NCI-H1105 treated with DMSO at 0.1 percent for 48 hours (cell line): ENCODE results near the gene BCL11A.

ENCODE experiments used
- DNase-seq: peaks from one replicate; lab custom pipeline; 2025; lab: John Stamatoyannopoulos, UW

The BCL11A gene

DNA sequence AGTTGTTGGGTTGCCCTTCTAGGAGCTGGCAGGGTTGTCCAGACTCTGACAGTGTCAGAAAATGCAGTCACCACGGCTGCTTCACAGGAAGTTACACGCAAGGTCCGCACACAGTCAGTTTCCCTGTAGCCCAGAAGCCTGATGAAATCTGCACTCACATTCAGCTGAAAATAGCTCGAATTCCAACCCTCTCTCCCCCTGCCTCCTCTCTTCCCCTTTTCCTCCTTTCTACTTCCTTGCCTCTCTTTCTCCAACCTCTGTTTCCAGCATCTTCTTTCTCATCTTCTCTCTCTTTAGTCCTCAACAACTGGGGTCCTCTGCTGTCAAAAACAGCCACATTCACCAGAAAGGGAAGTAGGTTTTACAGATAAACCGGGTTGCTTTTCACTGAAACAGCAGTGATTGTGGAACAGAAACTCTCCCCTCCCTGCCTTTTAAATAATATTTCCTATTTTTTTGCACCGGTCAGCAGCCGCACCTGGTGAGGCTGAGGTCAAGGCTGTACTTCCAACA, 69.3 kb downstream of the BCL11A start:
- no peak for DNase-seq

DNA sequence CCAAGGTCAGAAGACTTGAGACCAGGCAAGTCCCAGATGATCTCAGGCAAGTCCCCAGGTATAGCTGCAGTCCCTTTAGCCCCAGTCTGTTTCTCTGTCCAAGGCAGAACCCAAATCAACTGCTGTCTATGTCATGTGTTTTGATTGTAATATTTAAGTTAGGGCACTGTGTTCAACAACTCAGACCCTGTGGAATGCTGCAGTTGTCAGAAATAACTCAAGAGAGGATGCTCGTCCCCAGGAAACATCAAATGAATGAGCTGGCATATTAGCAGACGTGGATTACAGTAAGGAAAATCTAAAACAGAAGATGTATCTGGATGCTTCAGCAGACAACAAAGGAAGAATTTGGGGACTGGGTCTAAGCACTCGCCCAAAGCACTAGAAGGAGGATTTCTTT, 70.1 kb downstream of the BCL11A start:
- no peak for DNase-seq

DNA sequence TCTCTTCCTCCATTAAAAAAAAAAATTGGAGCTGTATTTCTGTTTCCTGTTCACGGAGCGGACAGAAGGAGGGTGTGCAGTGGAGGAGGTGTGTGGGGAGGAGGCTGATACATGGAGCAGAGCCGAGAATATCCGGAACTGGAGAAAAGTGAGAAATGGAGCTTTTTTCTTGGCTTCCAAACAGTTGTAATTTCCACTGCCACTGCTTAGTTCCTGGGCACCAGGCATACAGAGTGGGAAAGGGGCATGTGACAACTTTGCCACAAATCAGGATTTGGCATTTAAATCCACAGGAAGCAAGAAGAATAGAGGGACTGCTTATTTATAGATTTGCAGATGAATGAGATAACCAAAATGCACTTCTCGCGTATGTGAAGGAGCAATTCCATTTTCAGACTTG, 71.2 kb downstream of the BCL11A start:
- DNase-seq: no peak

DNA sequence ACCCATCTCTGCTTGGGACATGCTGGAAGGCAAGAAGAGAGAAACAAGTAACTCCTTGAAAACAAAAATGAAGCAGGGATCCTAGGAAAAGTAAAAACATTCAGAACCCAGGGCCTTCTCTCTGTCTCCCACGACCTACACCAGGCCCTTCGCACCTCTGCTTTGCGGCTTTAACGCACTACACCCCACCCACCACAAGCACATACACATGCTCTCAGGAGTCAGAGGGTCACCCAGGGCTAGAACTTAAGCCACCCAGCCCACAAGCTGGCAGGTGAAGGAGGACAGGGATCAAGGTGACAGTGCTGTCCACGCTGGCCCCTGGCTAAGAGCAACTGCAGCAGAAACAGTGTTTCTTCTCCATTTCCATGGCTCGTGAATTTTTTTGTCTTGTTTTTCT, 72.2 kb downstream of the BCL11A start:
- no peak for DNase-seq

GRCh38 chr2:60480089-60480773, 73.2 kb downstream of the BCL11A start:
- no peak for DNase-seq

DNA sequence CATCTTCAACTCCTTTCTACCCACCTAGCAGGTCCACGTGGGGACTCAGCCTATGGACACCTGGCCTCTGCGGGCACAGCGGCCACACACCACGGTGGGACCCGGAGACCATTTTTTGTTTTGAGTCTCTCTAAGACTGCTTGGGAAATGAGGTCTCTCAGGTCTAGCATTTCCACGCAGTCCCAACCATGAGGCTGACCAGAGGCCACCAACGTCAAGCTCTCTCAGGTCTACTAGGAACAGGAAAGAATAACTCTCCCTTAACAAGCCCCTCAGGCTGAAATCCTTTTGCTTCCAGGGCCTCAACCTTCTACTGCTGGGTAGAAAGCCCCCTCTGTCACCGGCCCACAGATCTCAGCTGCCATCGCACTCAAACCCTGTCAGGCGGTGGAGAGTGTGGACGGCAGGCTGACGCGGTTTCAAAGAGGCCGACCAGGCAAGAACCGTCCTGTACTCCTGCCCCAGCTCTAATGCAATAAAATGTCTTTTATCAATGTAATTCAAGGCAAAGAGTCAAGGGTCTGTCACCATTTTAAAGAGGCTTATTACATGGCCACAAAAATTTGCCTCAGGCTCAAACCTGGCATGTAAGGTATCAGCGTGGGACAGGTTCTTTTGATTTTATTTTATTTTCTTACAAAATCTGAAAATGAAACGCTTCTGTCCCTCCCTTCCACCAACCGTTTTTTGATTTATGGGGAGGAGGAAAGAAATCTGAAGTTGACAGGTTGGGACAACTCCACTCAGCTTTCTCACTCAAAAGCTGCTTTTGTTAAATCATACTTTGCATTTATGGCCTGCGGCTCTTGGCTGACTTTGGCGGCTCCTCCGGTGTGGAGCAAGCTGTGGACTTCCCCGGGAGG, 74.0 kb downstream of the BCL11A start:
- DNase-seq: no peak

DNA sequence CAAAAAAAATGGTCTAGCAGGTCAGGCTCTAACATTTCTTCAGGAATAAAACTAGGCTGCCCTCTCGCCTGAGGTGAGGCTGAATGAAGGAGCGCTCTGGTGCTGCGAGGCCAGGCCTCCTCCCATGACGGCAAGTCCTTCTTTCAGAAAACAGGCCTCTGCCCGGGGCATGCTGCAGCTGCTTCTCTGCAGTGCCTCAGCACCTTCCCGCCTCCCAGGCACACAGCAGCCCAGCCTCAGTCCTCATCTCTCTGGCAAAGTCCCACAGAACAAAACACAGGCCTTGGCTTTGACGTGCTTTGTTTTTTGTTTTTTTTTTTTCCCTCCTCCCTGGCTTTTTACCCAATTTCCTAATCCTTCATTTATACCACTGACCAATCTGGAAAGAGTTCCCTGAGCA, 74.8 kb downstream of the BCL11A start:
- no peak for DNase-seq

DNA sequence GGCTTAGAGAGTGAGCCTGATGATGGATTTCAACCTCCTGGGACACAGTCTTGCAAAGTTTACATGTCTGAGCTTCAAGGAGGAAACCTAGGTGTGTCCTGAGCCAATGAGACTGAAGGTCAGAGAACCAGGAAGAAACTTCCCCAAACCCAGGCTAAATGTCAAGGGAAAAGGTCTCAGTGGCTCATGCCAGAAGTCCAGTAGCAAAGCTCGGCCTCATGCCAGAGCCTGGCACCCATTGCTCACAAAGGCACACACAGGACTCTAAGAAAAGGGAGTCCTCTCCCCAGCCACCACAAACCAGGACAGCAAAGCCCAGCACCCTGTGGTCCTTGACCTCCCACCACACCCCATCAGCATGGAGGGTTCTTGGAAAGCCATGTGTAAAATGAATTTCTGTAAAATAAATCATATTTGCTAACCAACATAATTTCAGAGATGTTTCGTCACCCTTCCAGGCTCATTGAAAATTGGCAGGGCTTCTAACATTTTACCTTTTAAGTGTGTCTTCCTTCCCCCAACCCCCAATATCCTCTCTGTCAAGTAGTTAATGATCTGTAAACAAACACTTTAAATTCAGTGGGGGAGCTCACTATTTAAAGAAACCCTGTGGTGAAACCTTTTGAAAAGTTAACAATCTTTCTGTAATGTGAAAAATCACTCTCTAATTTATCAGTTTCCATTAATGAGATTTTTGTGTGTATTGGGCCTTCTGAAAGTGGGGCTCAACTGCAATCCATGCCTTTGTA, 77.1 kb downstream of the BCL11A start:
- DNase-seq: peak; percentile 72

- no peak for DNase-seq
These were observed 78.2 kb downstream of the BCL11A start for GRCh38 chr2:60475123-60475830.

GRCh38 chr2:60474301-60474700, 79.2 kb downstream of the BCL11A start:
- no peak for DNase-seq

DNA sequence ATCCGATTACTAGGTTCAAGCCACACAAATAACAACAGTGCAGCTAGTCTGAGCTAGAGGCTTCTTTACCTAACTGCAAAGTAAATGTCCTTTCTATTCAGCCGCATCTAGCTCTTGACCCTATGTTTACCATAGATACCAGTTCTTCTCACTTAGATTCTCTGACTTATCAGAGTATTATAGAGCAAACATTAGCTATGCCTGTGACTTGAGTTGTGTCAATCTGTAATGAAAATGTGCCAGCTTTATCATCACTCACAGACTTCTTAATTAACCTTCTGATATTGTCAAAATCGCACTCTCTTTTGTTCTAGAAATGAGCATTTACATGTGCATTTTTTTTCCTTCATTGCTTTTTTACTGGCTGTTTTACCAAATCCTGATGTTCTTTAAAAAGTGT, 79.9 kb downstream of the BCL11A start:
- DNase-seq: no peak

- no peak for DNase-seq
These were observed 80.7 kb downstream of the BCL11A start for GRCh38 chr2:60472663-60473289.

- no peak for DNase-seq
These were observed 81.4 kb downstream of the BCL11A start for GRCh38 chr2:60472041-60472440.

- peak; percentile 68 for DNase-seq
These were observed 83.1 kb downstream of the BCL11A start for GRCh38 chr2:60470340-60470739.

- DNase-seq: no peak
These were observed 83.7 kb downstream of the BCL11A start for GRCh38 chr2:60469536-60470317.

GRCh38 chr2:60468382-60469085, 84.9 kb downstream of the BCL11A start:
- DNase-seq: no peak

DNA sequence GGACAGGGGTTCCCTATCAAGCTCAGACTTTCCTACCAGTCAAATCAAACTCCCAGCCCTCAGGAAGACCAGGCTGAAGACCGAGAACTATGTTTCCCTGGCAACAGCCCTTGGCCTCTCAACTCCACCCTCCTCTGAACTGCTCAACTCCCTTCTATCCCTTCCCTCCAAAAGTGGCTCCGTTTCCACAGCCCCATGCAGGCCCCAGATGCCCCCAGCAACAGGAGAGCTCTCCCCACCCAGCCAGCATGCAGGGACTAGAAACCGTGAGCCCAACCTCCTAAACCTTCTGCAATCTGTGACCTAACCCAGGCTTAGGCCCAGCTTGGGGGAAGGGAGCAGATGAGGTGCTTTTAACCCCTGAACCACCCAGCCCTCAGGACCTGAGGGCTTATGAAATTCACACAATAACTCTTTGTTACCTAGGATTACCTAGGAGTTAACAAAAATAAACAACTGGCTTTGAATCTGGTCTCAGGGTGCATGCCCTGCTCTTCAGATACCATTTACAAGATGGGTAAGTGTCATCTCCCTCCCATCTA, 87.2 kb downstream of the BCL11A start:
- DNase-seq: no peak

DNA sequence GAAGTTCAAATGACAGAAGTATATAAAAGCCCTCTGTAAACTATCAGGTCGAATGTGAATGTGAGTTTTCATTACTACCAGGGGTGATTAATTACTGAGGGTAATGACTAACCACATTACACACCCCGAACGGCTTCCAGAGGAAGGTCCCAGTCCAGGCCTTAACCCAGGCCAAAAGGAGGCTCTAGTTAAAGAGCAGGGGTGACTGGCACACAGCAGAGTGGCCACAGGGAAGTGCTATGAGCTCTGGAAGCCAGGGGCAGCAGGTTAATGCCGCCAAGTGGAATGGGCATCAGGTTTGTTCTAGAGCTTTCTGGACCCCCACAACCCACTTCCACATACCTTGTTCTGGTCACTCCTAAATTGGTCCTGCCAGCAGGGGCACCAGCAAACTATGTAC, 87.7 kb downstream of the BCL11A start:
- DNase-seq: no peak

GRCh38 chr2:60463249-60463648, 90.2 kb downstream of the BCL11A start:
- DNase-seq: peak; percentile 77
